LNCaP clone FGC (cell line): ENCODE data around the gene ACBD7.

Experiments used
- DNase-seq: peaks from one replicate; pipeline ENCODE4 v3.0.0-alpha.2; 2011; ENCODE audit warnings: low read depth
- H3K4me3 ChIP-seq: 2 replicates; pipeline ENCODE4 v1.5.1; 2011; ENCODE audit warnings: mild to moderate bottlenecking, low read depth, low read length, control low read depth
- CTCF ChIP-seq: IDR thresholded peaks from 2 replicates; pipeline ENCODE4 v1.5.1; 2012; ENCODE audit warnings: mild to moderate bottlenecking; ENCODE audit not compliant: control insufficient read depth, insufficient read depth; ENCODE audit errors: extremely low read depth

Gene ACBD7

GRCh38 chr10:15124190-15124589 lies 35.6 kb upstream of the ACBD7 start:
- no peak for TF ChIP-seq CTCF
- no peak for DNase-seq
- H3K4me3 ChIP-seq, result no peak overlapping the region

- no peak overlapping the region for H3K4me3 ChIP-seq
- TF ChIP-seq CTCF, result no peak
- DNase-seq, result peak; percentile 93
These were observed 35.2 kb upstream of the ACBD7 start for GRCh38 chr10:15123749-15124184.

- DNase-seq, result no peak
- no peak overlapping the region for H3K4me3 ChIP-seq
- no peak for TF ChIP-seq CTCF
These were observed 34.0 kb upstream of the ACBD7 start for GRCh38 chr10:15122477-15123030.

- H3K4me3 ChIP-seq, result no peak overlapping the region
- no peak for DNase-seq
- TF ChIP-seq CTCF, result no peak
These were observed 33.1 kb upstream of the ACBD7 start for GRCh38 chr10:15121707-15122106.

- no peak for TF ChIP-seq CTCF
- H3K4me3 ChIP-seq, result no peak overlapping the region
- no peak for DNase-seq
These were observed 31.9 kb upstream of the ACBD7 start for GRCh38 chr10:15120523-15120922.

- DNase-seq, result no peak
- no peak overlapping the region for H3K4me3 ChIP-seq
- no peak for TF ChIP-seq CTCF
These were observed 30.0 kb upstream of the ACBD7 start for GRCh38 chr10:15118615-15119014.

GRCh38 chr10:15116225-15116624 lies 27.6 kb upstream of the ACBD7 start:
- no peak for DNase-seq
- no peak for TF ChIP-seq CTCF
- H3K4me3 ChIP-seq, result no peak overlapping the region
